ENCODE data around the gene APLF. TPM values are rescaled to one million over a fixed set of nuclear protein-coding genes. Genes with fewer than 3 reads are reported as not detected.
"Not testable (repeated sequence)": the region's sequence is repeated elsewhere in the genome, so short reads cannot be mapped to it uniquely, and the experiment has no call there.

The APLF gene
- total RNA-seq, 1 experiment from 2014 or later: 2.4 TPM

GRCh38 chr2:68600495-68600894 lies 133.1 kb downstream of the APLF start:
- H3K9ac ChIP-seq (ENCODE audit: low read length); H3K9me3 ChIP-seq (ENCODE audit: low read length); DNase-seq; H3F3A ChIP-seq (ENCODE audit: low read length, unreplicated experiment); intact Hi-C loops (cut with micrococcal nuclease); H3K9me2 ChIP-seq (replicated peaks; ENCODE audit: low read length); H4K20me1 ChIP-seq (ENCODE audit: low read length); H2AFZ ChIP-seq (ENCODE audit: low read length); ATAC-seq; POLR2A ChIA-PET (ENCODE audit: unreplicated experiment); CTCF ChIA-PET; H3K4me2 ChIP-seq (ENCODE audit: low read length); H3K27ac ChIP-seq (ENCODE audit: low read length); H3K36me3 ChIP-seq (ENCODE audit: low read depth, low read length); H3K27me3 ChIP-seq (ENCODE audit: low read length); H3K79me2 ChIP-seq (ENCODE audit: low read length); H3K4me1 ChIP-seq (ENCODE audit: insufficient read depth, low read length); BruUV-seq (replicated peaks); H3K4me3 ChIP-seq (ENCODE audit: low read length): not testable (repeated sequence)

GRCh38 chr2:68603059-68603458 lies 135.7 kb downstream of the APLF start:
- no peaks in the 10 kb centered on the region for H3K79me2 ChIP-seq (ENCODE audit: low read length)
- ChIA-PET POLR2A (ENCODE audit: unreplicated experiment) (no interaction called here), CTCF (no interaction called here)
- TF ChIP-seq EZH2 (IDR thresholded peaks at IDR 0.05; ENCODE audit: low read length, unreplicated experiment) (no peak), CTCF (conservative IDR thresholded peaks at IDR 0.05; ENCODE audit: low read depth, low read length) (no peak), EZH2phosphoT487 (IDR thresholded peaks at IDR 0.05; ENCODE audit: borderline replicate concordance, low read length) (no peak)
- no peak overlapping the region for H3K9ac ChIP-seq (ENCODE audit: low read length)
- H2AFZ ChIP-seq (ENCODE audit: low read length): no peak overlapping the region
- no TSS peak for BruUV-seq (replicated peaks)
- H3K4me2 ChIP-seq (ENCODE audit: low read length): no peak overlapping the region
- H3K4me1 ChIP-seq (ENCODE audit: insufficient read depth, low read length): no peaks in the 10 kb centered on the region
- H3K4me3 ChIP-seq (ENCODE audit: low read length): no peak overlapping the region
- H3F3A ChIP-seq (ENCODE audit: low read length, unreplicated experiment): no peaks in the 10 kb centered on the region
- H3K36me3 ChIP-seq (ENCODE audit: low read depth, low read length): no peaks in the 10 kb centered on the region
- intact Hi-C loops (cut with micrococcal nuclease): no loop called here
- no peaks in the 10 kb centered on the region for H3K27me3 ChIP-seq (ENCODE audit: low read length)
- ATAC-seq: no peak
- H3K9me3 ChIP-seq (ENCODE audit: low read length): no peaks in the 10 kb centered on the region; the same call in 1 of the 2 replicates
- H3K9me2 ChIP-seq (replicated peaks; ENCODE audit: low read length): no peaks in the 10 kb centered on the region
- H3K27ac ChIP-seq (ENCODE audit: low read length): no peak overlapping the region
- no peaks in the 10 kb centered on the region for H4K20me1 ChIP-seq (ENCODE audit: low read length)
- DNase-seq: no peak

- Histone ChIP-seq H3K9me2 (replicated peaks; ENCODE audit: low read length) (no peaks in the 10 kb centered on the region), H2AFZ (ENCODE audit: low read length) (no peak overlapping the region), H3K4me2 (ENCODE audit: low read length) (no peak overlapping the region), H3K27me3 (ENCODE audit: low read length) (no peaks in the 10 kb centered on the region), H3F3A (ENCODE audit: low read length, unreplicated experiment) (no peaks in the 10 kb centered on the region), H4K20me1 (ENCODE audit: low read length) (no peaks in the 10 kb centered on the region), H3K9ac (ENCODE audit: low read length) (no peak overlapping the region), H3K4me1 (ENCODE audit: insufficient read depth, low read length) (no peaks in the 10 kb centered on the region), H3K79me2 (ENCODE audit: low read length) (no peaks in the 10 kb centered on the region), H3K9me3 (ENCODE audit: low read length) (no peaks in the 10 kb centered on the region; the same call in 1 of the 2 replicates), H3K27ac (ENCODE audit: low read length) (no peak overlapping the region), H3K36me3 (ENCODE audit: low read depth, low read length) (no peaks in the 10 kb centered on the region), H3K4me3 (ENCODE audit: low read length) (no peak overlapping the region)
- intact Hi-C loops (cut with micrococcal nuclease): no loop called here
- no peak for TF ChIP-seq CTCF (conservative IDR thresholded peaks at IDR 0.05; ENCODE audit: low read depth, low read length)
- no peak for TF ChIP-seq EZH2phosphoT487 (IDR thresholded peaks at IDR 0.05; ENCODE audit: borderline replicate concordance, low read length)
- TF ChIP-seq EZH2 (IDR thresholded peaks at IDR 0.05; ENCODE audit: low read length, unreplicated experiment): no peak
- ATAC-seq (no peak), DNase-seq (no peak)
- POLR2A ChIA-PET (ENCODE audit: unreplicated experiment): no interaction called here
- CTCF ChIA-PET: no interaction called here
- BruUV-seq (replicated peaks): no TSS peak
Observed at GRCh38 chr2:68604077-68604476, 136.7 kb downstream of the APLF start.
